Endothelial cell of umbilical vein (primary cell): Measurements from ENCODE around the gene HIVEP3. TPM values are rescaled to one million over a fixed set of nuclear protein-coding genes. Genes with fewer than 3 reads are reported as not detected.

Experiments
- BruUV-seq: library from RNA; stranded (reverse); fragments of 400-500 nt; replicated peaks from 2 replicates; lab custom pipeline; 2021; lab: Mats Ljungman, UMichigan
- CTCF ChIA-PET: fragments of 300-600, 350-600 bp; sonication (Branson Sonifier 250); formaldehyde crosslinking; loops from one replicate; lab custom pipeline; 2021; ENCODE audit warnings: antibody characterized with exemption, inconsistent platforms; lab: Charles Lee
- POLR2A ChIA-PET: fragments of 300-600, 350-600 bp; sonication (Branson Sonifier 250); formaldehyde crosslinking; loops from one replicate; lab custom pipeline; 2021; ENCODE audit warnings: antibody characterized with exemption, inconsistent platforms; lab: Charles Lee
- DNase-seq: peaks from one replicate; pipeline ENCODE4 v3.0.0-alpha.2; 2011; ENCODE audit warnings: low read depth, low spot score
- FAIRE-seq: peaks from 2 replicates; lab custom pipeline; 2011; peaks lifted over from hg19 to GRCh38; lab: Jason Lieb, UNC
- H2AFZ ChIP-seq: 2 replicates; pipeline ENCODE4 v1.6.0; 2012; ENCODE audit warnings: low read depth, low read length, control low read depth, inconsistent platforms
- H3K27ac ChIP-seq: 2 replicates; pipeline ENCODE4 v1.5.1; 2011; ENCODE audit warnings: low read depth, mild to moderate bottlenecking, control low read depth, low read length, moderate library complexity; ENCODE audit not compliant: insufficient read depth
- H3K27me3 ChIP-seq, 2 experiments: 2 replicates each; pipeline versions ENCODE4 v1.6.0 to v1.6.1; 2011; ENCODE audit warnings: low read length in 2 of 2, mixed read lengths in 1 of 2; ENCODE audit not compliant: control insufficient read depth in 2 of 2, insufficient read depth in 2 of 2
- H3K36me3 ChIP-seq, 2 experiments: 2 replicates in 1 of 2; 3 replicates in 1 of 2; pipeline ENCODE4 v1.5.1; 2011; ENCODE audit warnings: low read length in 2 of 2, mild to moderate bottlenecking in 1 of 2, moderate library complexity in 1 of 2; ENCODE audit not compliant: control insufficient read depth in 2 of 2, insufficient read depth in 2 of 2; ENCODE audit errors: extremely low read depth in 1 of 2
- H3K4me1 ChIP-seq: 3 replicates; pipeline ENCODE4 v1.5.1; 2011; ENCODE audit warnings: mild to moderate bottlenecking, low read length; ENCODE audit not compliant: control insufficient read depth, insufficient read depth; ENCODE audit errors: extremely low read depth
- H3K4me2 ChIP-seq: 2 replicates; pipeline ENCODE4 v1.6.1; 2011; ENCODE audit warnings: low read length, control low read depth, mixed read lengths; ENCODE audit not compliant: insufficient read depth
- H3K4me3 ChIP-seq, 3 experiments: fragments of 200-600 bp in 1 of 3; sonication (generic), shearing (Covaris generic) in 1 of 3; replicated peaks in 1 of 3; 2 replicates each; pipeline ENCODE4 v1.5.1; 2011 to 2016; ENCODE audit warnings: control low read depth in 3 of 3, low read length in 3 of 3, mild to moderate bottlenecking in 2 of 3, inconsistent platforms in 1 of 3, low read depth in 1 of 3, moderate library complexity in 1 of 3; ENCODE audit not compliant: insufficient read depth in 1 of 3
- H3K79me2 ChIP-seq: 2 replicates; pipeline ENCODE4 v1.6.0; 2012; ENCODE audit warnings: low read length, inconsistent platforms; ENCODE audit not compliant: control insufficient read depth, insufficient read depth
- H3K9ac ChIP-seq: replicated peaks from 2 replicates; pipeline ENCODE3; 2011; ENCODE audit warnings: low read length, control low read depth; ENCODE audit not compliant: insufficient read depth; ENCODE audit errors: extremely low read depth
- H3K9me1 ChIP-seq: replicated peaks from 3 replicates; pipeline ENCODE4 v1.6.0; 2011; ENCODE audit warnings: mild to moderate bottlenecking, low read length; ENCODE audit not compliant: control insufficient read depth, insufficient read depth; ENCODE audit errors: extremely low read depth
- H3K9me3 ChIP-seq: replicated peaks from 2 replicates; pipeline ENCODE4 v1.5.1; 2012; ENCODE audit warnings: low read length, inconsistent platforms; ENCODE audit not compliant: control insufficient read depth, insufficient read depth
- H4K20me1 ChIP-seq: replicated peaks from 2 replicates; pipeline ENCODE3; 2011; ENCODE audit warnings: mild to moderate bottlenecking, low read length; ENCODE audit not compliant: control insufficient read depth, insufficient read depth; ENCODE audit errors: extremely low read depth
- CTCF ChIP-seq, 2 donors: IDR thresholded peaks; 1 replicate in 1 of 2; 2 replicates in 1 of 2; pipeline ENCODE4 v1.5.1; 2011; ENCODE audit warnings: low read length in 2 of 2, mild to moderate bottlenecking in 2 of 2, moderate library complexity in 2 of 2, control low read depth in 1 of 2, inconsistent platforms in 1 of 2, low read depth in 1 of 2; ENCODE audit not compliant: insufficient read depth in 1 of 2; ENCODE audit errors: extremely low read depth in 1 of 2
- EZH2 ChIP-seq: IDR thresholded peaks from 2 replicates; pipeline ENCODE4 v1.6.1; 2012; ENCODE audit warnings: borderline replicate concordance, low read depth, mild to moderate bottlenecking, moderate library complexity, low read length, inconsistent platforms; ENCODE audit not compliant: severe bottlenecking
- FOS ChIP-seq: IDR thresholded peaks from 2 replicates; pipeline ENCODE4 v1.6.1; 2011; ENCODE audit warnings: mild to moderate bottlenecking, low read length, moderate library complexity, borderline replicate concordance; ENCODE audit not compliant: insufficient read depth
- GATA2 ChIP-seq: IDR thresholded peaks from 2 replicates; pipeline ENCODE4 v1.7.0; 2011; ENCODE audit warnings: low read depth, mild to moderate bottlenecking, moderate library complexity, mixed read lengths, low read length; ENCODE audit not compliant: insufficient read length, insufficient read depth
- JUN ChIP-seq: IDR thresholded peaks from 2 replicates; pipeline ENCODE4 v1.6.1; 2011; ENCODE audit warnings: borderline replicate concordance, low read depth; ENCODE audit not compliant: insufficient read length, insufficient read depth
- MAX ChIP-seq: IDR thresholded peaks from 2 replicates; pipeline ENCODE4 v1.6.1; 2011; ENCODE audit not compliant: insufficient read depth, insufficient read length
- MYC ChIP-seq: IDR thresholded peaks from one replicate; pipeline ENCODE4 v1.6.1; 2011; ENCODE audit warnings: mild to moderate bottlenecking, low read depth, low read length
- POLR2A ChIP-seq: IDR thresholded peaks from 2 replicates; pipeline ENCODE4 v1.6.1; 2012; ENCODE audit warnings: low read depth, mild to moderate bottlenecking, control low read depth, low read length
- POLR2AphosphoS5 ChIP-seq: IDR thresholded peaks from 2 replicates; pipeline ENCODE4 v1.6.1; 2012; ENCODE audit warnings: low read depth, mild to moderate bottlenecking, control low read depth, low read length, moderate library complexity; ENCODE audit not compliant: insufficient read depth
- dilution Hi-C: fragments of 300-500 bp; cut with MboI; formaldehyde crosslinking; loops from one replicate; pipeline ENCODE4 v1.15.0; 2019; ENCODE audit warnings: low sequenced_read_pairs; ENCODE audit not compliant: extremely low pct_ligation_motif_present
- intact Hi-C: fragments of 100-400 bp; cut with micrococcal nuclease; formaldehyde crosslinking; loops from one replicate; pipeline ENCODE4 v1.10.0; 2022
- polyA plus RNA-seq, 4 experiments: library from polyadenylated mRNA; depleted of rRNA in 3 of 4; stranded (reverse) in 3 of 4; unstranded in 1 of 4; fragments of >200 nt; gene quantifications; 2 replicates each; pipeline versions ENCODE4 v1.2.1 to v1.2.3, GENCODE V29; 2011 to 2012; ENCODE audit warnings: missing spikeins in 1 of 4
- total RNA-seq: library from RNA; stranded (reverse); gene quantifications from 2 replicates; pipeline ENCODE4 v1.2.3, GENCODE V29; 2021

The HIVEP3 gene
- total and polyA plus RNA-seq, 2 donors (not counting 3 experiments of a cell fraction or from before 2014, with no cell fraction given): 3.4 to 4.0 TPM

GRCh38 chr1:41864471-41865040 lies 54.2 kb downstream of the HIVEP3 start:
- Histone ChIP-seq H3K9me3 (no peaks in the 10 kb centered on the region), H3K9ac (no peak overlapping the region), H3K79me2 (no peaks in the 10 kb centered on the region), H3K4me3 (no peak overlapping the region), H3K27ac (no peak overlapping the region), H3K4me2 (no peak overlapping the region), H3K36me3 (no peaks in the 10 kb centered on the region), H2AFZ (no peak overlapping the region), H3K27me3 (no peaks in the 10 kb centered on the region), H4K20me1 (no peaks in the 10 kb centered on the region), H3K9me1 (no peaks in the 10 kb centered on the region), H3K4me1 (peaks cover 25% of the 10 kb centered on the region)
- CTCF ChIA-PET: interaction anchor here (1.4 kb wide), 1 partner anchor 349 kb away, joined by 4 read pairs; no protein-coding TSS in a partner anchor
- DNase-seq: no peak
- POLR2A ChIA-PET: no interaction called here
- BruUV-seq: no TSS peak
- FAIRE-seq: no peak
- dilution Hi-C loops: no loop called here
- TF ChIP-seq POLR2AphosphoS5 (no peak), MYC (no peak)
- intact Hi-C loops: no loop called here

GRCh38 chr1:41863718-41864117 lies 55.0 kb downstream of the HIVEP3 start:
- Histone ChIP-seq H3K9me1 (no peaks in the 10 kb centered on the region), H3K4me3 (no peak overlapping the region), H3K4me1 (peaks cover 24% of the 10 kb centered on the region), H3K4me2 (no peak overlapping the region), H3K9me3 (no peaks in the 10 kb centered on the region), H3K79me2 (no peaks in the 10 kb centered on the region), H3K36me3 (no peaks in the 10 kb centered on the region), H4K20me1 (no peaks in the 10 kb centered on the region), H3K27me3 (no peaks in the 10 kb centered on the region), H2AFZ (no peak overlapping the region), H3K27ac (no peak overlapping the region), H3K9ac (no peak overlapping the region)
- ChIA-PET CTCF (interaction anchor here (1.2 to 1.3 kb wide), 2 partner anchors 28 to 290 kb away, joined by 3 read pairs; no protein-coding TSS in a partner anchor), POLR2A (no interaction called here)
- TF ChIP-seq POLR2A: no peak
- TF ChIP-seq FOS: no peak
- TF ChIP-seq MAX: no peak
- no peak for TF ChIP-seq POLR2AphosphoS5
- no peak for TF ChIP-seq EZH2
- TF ChIP-seq GATA2: no peak
- no peak for TF ChIP-seq JUN
- TF ChIP-seq CTCF (IDR thresholded peaks at IDR 0.05; ENCODE audit: extremely low read depth in 1 of 2, insufficient read depth in 1 of 2, low read depth in 1 of 2, low read length in 2 of 2): no peak
- TF ChIP-seq MYC: no peak
- dilution Hi-C loops (no loop called here), intact Hi-C loops (loop anchor here (2.0 kb wide), 3 partner anchors 23 to 51 kb away; no protein-coding TSS in a partner anchor)
- no peak for FAIRE-seq
- DNase-seq: no peak
- no TSS peak for BruUV-seq
